ENCODE measurements around the gene GBP6. TPM values are rescaled to one million over a fixed set of nuclear protein-coding genes. Genes with fewer than 3 reads are reported as not detected.

The GBP6 gene
- total and polyA plus RNA-seq, 8 donors: 0.05 to 0.09 (median 0.08) TPM; not detected in 5

- Histone ChIP-seq H3K36me3 (no peaks in the 10 kb centered on the region), H3K4me3 (no peak overlapping the region), H3K4me1 (no peaks in the 10 kb centered on the region), H3K27me3 (no peaks in the 10 kb centered on the region), H3K9me3 (no peaks in the 10 kb centered on the region), H3K27ac (no peak overlapping the region)
- intact Hi-C loops (cut with DNase I): no loop called here
- peak; percentile 61 for FAIRE-seq
- 15 to 20% methylated on average over 8 of the region's 8 CpGs for WGBS, 2 donors
- peak; percentile 45 to 65 (median 56) for TF ChIP-seq CTCF (IDR thresholded peaks at IDR 0.05)
- ATAC-seq: peak; percentile 91 to 98 (median 96)
- DNase-seq: peak; percentile 60 to 80 (median 66)
Measured at GRCh38 chr1:89358287-89358893, 5.5 kb upstream of the GBP6 start.

DNA sequence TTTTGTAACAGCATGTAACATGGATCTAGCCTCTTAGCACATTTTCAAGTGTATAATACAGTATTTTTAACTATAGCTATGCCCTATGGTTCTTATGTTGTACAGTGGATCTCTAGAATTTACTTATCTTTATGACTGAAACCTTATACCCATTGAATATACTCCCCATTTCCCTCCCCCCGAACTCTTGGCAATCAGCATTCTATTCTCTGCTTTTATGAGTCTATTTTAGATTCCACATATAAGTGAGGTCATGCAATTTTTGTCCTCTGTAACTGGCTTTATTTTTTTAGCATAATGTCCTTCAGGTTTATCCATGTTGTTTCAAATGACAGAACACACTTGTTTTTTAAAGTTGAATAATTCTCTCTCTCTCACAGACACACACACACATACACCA, 3.1 kb upstream of the GBP6 start:
- intact Hi-C loops (cut with DNase I): no loop called here
- no peak for DNase-seq
- FAIRE-seq: no peak
- H3K9me3 ChIP-seq: no peaks in the 10 kb centered on the region
- no peaks in the 10 kb centered on the region for H3K4me1 ChIP-seq
- H3K4me3 ChIP-seq: no peak overlapping the region
- no peak for ATAC-seq
- no peak for TF ChIP-seq CTCF (IDR thresholded peaks at IDR 0.05)
- H3K36me3 ChIP-seq: no peaks in the 10 kb centered on the region
- no peaks in the 10 kb centered on the region for H3K27me3 ChIP-seq
- 66 to 84% methylated on average over 1 of the region's 1 CpG for WGBS, 2 donors
- H3K27ac ChIP-seq: no peak overlapping the region

DNA sequence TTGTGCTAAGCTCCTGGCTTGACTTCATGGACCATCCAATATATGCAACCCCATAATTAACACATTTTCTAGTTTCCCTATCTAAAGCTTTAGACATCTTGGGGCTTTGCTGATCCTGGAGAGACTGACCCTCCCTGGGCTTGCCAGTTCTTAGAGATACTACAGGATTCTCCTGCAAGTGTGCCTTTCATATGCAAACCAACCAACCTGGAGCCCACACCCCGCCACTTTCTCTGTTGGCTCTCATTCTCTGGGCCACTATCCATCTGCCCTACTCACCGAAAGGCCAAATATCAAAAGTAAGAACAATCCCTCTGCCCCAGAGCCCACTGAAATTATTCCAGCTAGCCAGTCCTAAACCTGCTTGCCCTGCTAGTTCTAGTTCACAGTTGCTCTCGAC, 2.2 kb upstream of the GBP6 start:
- FAIRE-seq (no peak), DNase-seq (no peak), ATAC-seq (no peak)
- 86 to 91% methylated on average over 3 of the region's 3 CpGs for WGBS, 2 donors
- H3K27ac ChIP-seq: no peak overlapping the region
- no peak for TF ChIP-seq CTCF (IDR thresholded peaks at IDR 0.05)
- no peak overlapping the region for H3K4me3 ChIP-seq
- H3K9me3 ChIP-seq: no peaks in the 10 kb centered on the region
- H3K4me1 ChIP-seq: no peaks in the 10 kb centered on the region
- intact Hi-C loops (cut with DNase I): no loop called here
- no peaks in the 10 kb centered on the region for H3K27me3 ChIP-seq
- H3K36me3 ChIP-seq: no peaks in the 10 kb centered on the region

DNA sequence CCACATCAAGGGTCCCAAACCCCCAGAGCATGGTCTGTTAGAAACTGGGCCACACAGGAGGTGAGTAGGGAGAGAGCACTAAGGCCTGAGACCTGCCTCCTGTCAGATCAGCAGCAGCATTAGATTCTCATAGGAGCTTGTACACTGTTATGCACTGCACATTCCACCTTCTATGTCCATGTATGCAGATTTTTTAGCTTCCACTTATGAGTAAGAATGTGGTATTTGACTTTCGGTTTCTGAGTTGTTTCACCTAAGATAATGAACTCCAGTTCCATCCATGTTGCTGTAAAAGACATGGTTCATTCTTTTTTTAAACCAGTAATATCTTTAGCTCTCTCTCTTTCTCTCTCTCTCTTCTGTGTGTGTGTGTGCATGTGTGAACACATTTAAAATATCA, 663 bp upstream of the GBP6 start:
- FAIRE-seq (no peak), DNase-seq (no peak), ATAC-seq (no peak)
- Histone ChIP-seq H3K27me3 (no peaks in the 10 kb centered on the region), H3K4me1 (no peaks in the 10 kb centered on the region), H3K4me3 (no peak overlapping the region), H3K36me3 (no peaks in the 10 kb centered on the region), H3K9me3 (no peaks in the 10 kb centered on the region), H3K27ac (no peak overlapping the region)
- no peak for TF ChIP-seq CTCF (IDR thresholded peaks at IDR 0.05)
- intact Hi-C loops (cut with DNase I): no loop called here
- 57 to 79% methylated on average over 1 of the region's 1 CpG for WGBS, 2 donors

DNA sequence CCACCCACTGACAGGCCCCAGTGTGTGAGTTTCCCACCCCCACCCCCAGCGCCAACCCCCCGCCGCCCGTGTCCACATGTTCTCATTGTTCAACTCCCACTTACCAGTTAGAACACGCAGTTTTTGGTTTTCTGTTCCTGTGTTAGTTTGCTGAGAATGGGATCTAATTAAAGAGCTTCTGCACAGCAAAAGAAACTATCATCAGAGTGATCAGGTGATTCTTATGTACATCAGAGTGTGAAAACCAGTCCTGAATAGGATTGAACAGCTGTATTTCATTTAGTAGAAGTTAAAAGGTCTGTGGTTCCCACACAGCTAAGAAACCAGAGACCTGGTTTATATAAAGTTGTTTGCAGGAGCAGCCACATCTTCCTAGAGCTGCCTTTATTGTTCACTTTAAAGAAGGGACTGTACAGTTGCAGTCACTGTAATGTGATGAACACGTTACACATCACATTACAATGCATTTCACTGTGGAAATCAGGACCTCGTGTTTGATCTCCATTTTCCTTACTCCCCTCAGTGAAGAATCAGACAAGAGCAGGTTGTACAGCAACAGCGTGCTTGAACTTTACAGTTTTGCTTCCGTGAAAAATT, 1.2 kb downstream of the GBP6 start:
- intact Hi-C loops (cut with DNase I): no loop called here
- no peaks in the 10 kb centered on the region for H3K27me3 ChIP-seq
- no peak overlapping the region for H3K27ac ChIP-seq
- H3K4me3 ChIP-seq: no peak overlapping the region
- no peak for ATAC-seq
- FAIRE-seq: no peak
- no peaks in the 10 kb centered on the region for H3K9me3 ChIP-seq
- DNase-seq: no peak
- no peaks in the 10 kb centered on the region for H3K36me3 ChIP-seq
- WGBS, 2 donors: 79 to 84% methylated on average over 9 of the region's 9 CpGs
- no peak for TF ChIP-seq CTCF (IDR thresholded peaks at IDR 0.05)
- H3K4me1 ChIP-seq: no peaks in the 10 kb centered on the region
